Transverse colon (tissue), 4 donors: ENCODE measurements around the gene SEMA4D. TPM values are rescaled to one million over a fixed set of nuclear protein-coding genes. Genes with fewer than 3 reads are reported as not detected.

Source experiments
- DNase-seq: peaks from one replicate; pipeline ENCODE4 v3.0.0-alpha.2; 2019
- H3K27ac ChIP-seq, 4 donors: fragments of 200-600 bp; sonication (generic); 2 replicates each; pipeline ENCODE4 v1.5.1; 2016 to 2018; ENCODE audit warnings: inconsistent platforms in 4 of 4
- H3K27me3 ChIP-seq: fragments of 200-600 bp; sonication (generic); 2 replicates; pipeline ENCODE4 v1.5.1; 2017; ENCODE audit warnings: inconsistent platforms
- H3K36me3 ChIP-seq, 4 donors: fragments of 200-600 bp; sonication (generic); 2 replicates each; pipeline ENCODE4 v1.5.1; 2017 to 2019; ENCODE audit warnings: inconsistent platforms in 4 of 4
- H3K4me1 ChIP-seq, 4 donors: fragments of 200-600 bp; sonication (generic); 2 replicates each; pipeline ENCODE4 v1.5.1; 2017 to 2020; ENCODE audit warnings: inconsistent platforms in 4 of 4
- H3K4me3 ChIP-seq, 4 donors: fragments of 200-600 bp; sonication (generic); 1 replicate in 1 of 4; 2 replicates in 3 of 4; pipeline versions ENCODE4 v1.5.1 to v1.6.1; 2017 to 2019; ENCODE audit warnings: inconsistent platforms in 4 of 4
- H3K9me3 ChIP-seq, 2 donors: fragments of 200-600 bp; sonication (generic); 2 replicates each; pipeline ENCODE4 v1.5.1; 2017 to 2019; ENCODE audit warnings: inconsistent platforms in 2 of 2
- CTCF ChIP-seq, 5 experiments: fragments of 200-600 bp in 3 of 5; fragments of 450-650 bp in 2 of 5; sonication (generic) in 3 of 5; IDR thresholded peaks; 1 replicate in 2 of 5; 2 replicates in 3 of 5; pipeline ENCODE4 v1.5.1; 2016 to 2017; ENCODE audit warnings: antibody characterized with exemption in 5 of 5, inconsistent platforms in 3 of 5, mild to moderate bottlenecking in 2 of 5, moderate library complexity in 1 of 5
- EP300 ChIP-seq: sonication (generic); formaldehyde crosslinking; IDR thresholded peaks from one replicate; pipeline ENCODE4 v1.6.1; 2017; ENCODE audit warnings: antibody characterized with exemption, low read depth
- POLR2A ChIP-seq: fragments of 450-650 bp; IDR thresholded peaks from one replicate; pipeline ENCODE4 v1.6.1; 2016; ENCODE audit warnings: antibody characterized with exemption, mild to moderate bottlenecking, moderate library complexity
- POLR2AphosphoS5 ChIP-seq, 3 donors: sonication (generic); formaldehyde crosslinking; IDR thresholded peaks; one replicate each; pipeline ENCODE4 v1.6.1; 2016; ENCODE audit warnings: antibody characterized with exemption in 3 of 3
- WGBS, 2 donors: methylation state at CpG; one replicate each; pipeline ENCODE4 v1.1.5; 2018; ENCODE audit warnings: low coverage in 1 of 2; 5-methylcytosine and 5-hydroxymethylcytosine counted together
- in situ Hi-C, 4 donors: fragments of 200-750 bp; cut with MboI; loops; one replicate each; pipeline versions ENCODE4 v1.15.0 to v1.15.1; 2017; ENCODE audit warnings: low sequenced_read_pairs in 3 of 4, low pct_ligation_motif_present in 1 of 4, low pct_unique_long_range_greater_than_20kb in 1 of 4
- intact Hi-C: fragments of 100-400 bp; cut with DNase I; formaldehyde crosslinking; loops from one replicate; pipeline ENCODE4 v1.15.1; 2023; ENCODE audit warnings: low total_unique reads
- small RNA-seq, 4 donors: library from RNA; depleted of rRNA; stranded (forward); fragments of <200 nt; gene quantifications; one replicate each; pipeline ENCODE3, GENCODE V24; 2016
- total RNA-seq, 4 donors: library from RNA; depleted of rRNA; stranded (reverse); fragments of >200 nt; gene quantifications; one replicate each; pipeline ENCODE4 v1.1.0, GENCODE V29; 2016

The SEMA4D gene
- total RNA-seq, 4 donors from 2014 or later = 8.7 to 29.1 (median 14.5) TPM

GRCh38 chr9:89313842-89314241 lies 184.1 kb downstream of the SEMA4D start:
- intact Hi-C loops (no loop called here), in situ Hi-C loops (no loop called here)
- WGBS, 2 donors = 83% methylated on average over 1 of the region's 1 CpG; no CpG with 5 or more reads in 1 of the 2 donors

GRCh38 chr9:89312222-89312571 lies 185.7 kb downstream of the SEMA4D start:
- peak overlapping the region in 3 of 4 donors; percentile 82 to 92 (median 86) for H3K4me3 ChIP-seq
- H3K4me1 ChIP-seq = peaks cover 9 to 33% (median 19%) of the 10 kb centered on the region in 4 donors
- 1 to 3% methylated on average over 5 to 8 of the region's 8 CpGs for WGBS, 2 donors
- TF ChIP-seq CTCF (IDR thresholded peaks at IDR 0.05) (no peak), POLR2A (no peak)
- no peaks in the 10 kb centered on the region for H3K9me3 ChIP-seq
- intact Hi-C loops = no loop called here
- H3K27me3 ChIP-seq = no peaks in the 10 kb centered on the region
- no peak for DNase-seq
- H3K36me3 ChIP-seq = no peaks in the 10 kb centered on the region
- H3K27ac ChIP-seq = peak overlapping the region; percentile 84 to 100 (median 94)
- in situ Hi-C loops = no loop called here

More at GRCh38 chr9:89313842-89314241, 184.1 kb downstream of the SEMA4D start:
- Histone ChIP-seq H3K4me3 (no peak overlapping the region), H3K27me3 (no peaks in the 10 kb centered on the region), H3K9me3 (no peaks in the 10 kb centered on the region), H3K36me3 (no peaks in the 10 kb centered on the region), H3K27ac (peak overlapping the region in 1 of 4 donors; percentile 27), H3K4me1 (peaks cover 16 to 42% (median 28%) of the 10 kb centered on the region in 4 donors)
- no peak for DNase-seq
- no peak for TF ChIP-seq POLR2AphosphoS5 (IDR thresholded peaks at IDR 0.05)
- no peak for TF ChIP-seq EP300
- TF ChIP-seq CTCF (IDR thresholded peaks at IDR 0.05) = no peak
- TF ChIP-seq POLR2A = no peak

- H3K36me3 ChIP-seq = no peaks in the 10 kb centered on the region
- WGBS, 2 donors = 0% methylated on average over 9 to 48 of the region's 54 CpGs
- peak overlapping the region; percentile 84 to 100 (median 94) for H3K27ac ChIP-seq
- no peaks in the 10 kb centered on the region for H3K9me3 ChIP-seq
- intact Hi-C loops = no loop called here
- no peak for TF ChIP-seq EP300
- TF ChIP-seq POLR2A = no peak
- TF ChIP-seq POLR2AphosphoS5 (IDR thresholded peaks at IDR 0.05) = no peak
- no peak for TF ChIP-seq CTCF (IDR thresholded peaks at IDR 0.05)
- in situ Hi-C loops = no loop called here
- H3K4me3 ChIP-seq = peak overlapping the region; percentile 66 to 92 (median 84)
- H3K27me3 ChIP-seq = no peaks in the 10 kb centered on the region
- peak; percentile 21 for DNase-seq
- H3K4me1 ChIP-seq = peaks cover 9 to 33% (median 19%) of the 10 kb centered on the region in 4 donors
Measured at GRCh38 chr9:89311346-89312221, 186.3 kb downstream of the SEMA4D start.

Small RNAs within 50 kb of the gene (small RNA-seq; reads per million reads assigned to genes)
- gene MIR3153 = 0 reads per million in 4 donors

Other genes with a start within 250 kb of the SEMA4D start
- 10 to 100 TPM in 3 of 4 donors, not detected in 1; 14.5 to 28.8 (median 16.0) TPM for gene CKS2, start 186.9 kb downstream of the SEMA4D start, total RNA-seq
- gene SECISBP2, start 179.6 kb downstream of the SEMA4D start, total RNA-seq = 100 to 1,000 TPM in 1 of 4 donors, 10 to 100 TPM in 3; 46.8 to 127 (median 69.6) TPM
- gene GADD45G, start 106.9 kb upstream of the SEMA4D start, total RNA-seq = 10 to 100 TPM in 2 of 4 donors, 1 to 10 TPM in 2; 8.4 to 12.7 (median 10.3) TPM